ENCODE measurements around the gene TCP1.
A peak's percentile ranks its signal among the peaks of the same experiment; 100 is the strongest.

Gene TCP1

GRCh38 chr6:159790956-159791598 is 1.7 kb upstream of the TCP1 start:
- Histone ChIP-seq H3K9me3 (ENCODE audit: low read depth, low read length) (no peaks in the 10 kb centered on the region), H3K36me3 (ENCODE audit: insufficient read depth, low read length) (peaks cover 56% of the 10 kb centered on the region), H3K9ac (ENCODE audit: insufficient read length) (peak overlapping the region; percentile 92), H3K27ac (no peak overlapping the region), H3K4me3 (peak overlapping the region; percentile 89)
- DNase-seq (ENCODE audit: low read depth, low spot score): no peak
- TF ChIP-seq EZH2 (IDR thresholded peaks at IDR 0.05): no peak
- no peak for TF ChIP-seq FOXP2 (optimal IDR thresholded peaks at IDR 0.05; ENCODE audit: control extremely low read depth, extremely low read length, insufficient read depth)
- no peak for TF ChIP-seq POLR2AphosphoS5 (IDR thresholded peaks at IDR 0.05; ENCODE audit: borderline replicate concordance, low read depth, low read length)

GRCh38 chr6:159790149-159790955 is 950 bp upstream of the TCP1 start, which contains the start of gene MRPL18:
Gene MRPL18, plus strand, starts transcription at chr6:159790467. Its CDS starts 121 bp downstream, at chr6:159790588.
- H3K4me3 ChIP-seq: peak within 1 kb of the TSS; percentile 89
- peak within 1 kb of the TSS; percentile 90 for H3K27ac ChIP-seq
- no peak for TF ChIP-seq EZH2 (IDR thresholded peaks at IDR 0.05)
- TF ChIP-seq FOXP2 (optimal IDR thresholded peaks at IDR 0.05; ENCODE audit: control extremely low read depth, extremely low read length, insufficient read depth): peak; percentile 54
- TF ChIP-seq POLR2AphosphoS5 (IDR thresholded peaks at IDR 0.05; ENCODE audit: borderline replicate concordance, low read depth, low read length): peak; percentile 83
- peak; percentile 86 for DNase-seq (ENCODE audit: low read depth, low spot score)
- H3K9ac ChIP-seq (ENCODE audit: insufficient read length): peak within 1 kb of the TSS; percentile 99
- H3K36me3 ChIP-seq (ENCODE audit: insufficient read depth, low read length): peaks cover 57% of the 10 kb centered on the region
- H3K9me3 ChIP-seq (ENCODE audit: low read depth, low read length): no peaks in the 10 kb centered on the region

- Histone ChIP-seq H3K36me3 (ENCODE audit: insufficient read depth, low read length) (peaks cover 64% of the 10 kb centered on the region), H3K9ac (ENCODE audit: insufficient read length) (peak overlapping the region; percentile 99), H3K4me3 (peak overlapping the region; percentile 89), H3K27ac (peak overlapping the region; percentile 54; the same call in 1 of the 2 replicates), H3K9me3 (ENCODE audit: low read depth, low read length) (no peaks in the 10 kb centered on the region)
- DNase-seq (ENCODE audit: low read depth, low spot score): no peak
- TF ChIP-seq POLR2AphosphoS5 (IDR thresholded peaks at IDR 0.05; ENCODE audit: borderline replicate concordance, low read depth, low read length) (no peak), EZH2 (IDR thresholded peaks at IDR 0.05) (no peak), FOXP2 (optimal IDR thresholded peaks at IDR 0.05; ENCODE audit: control extremely low read depth, extremely low read length, insufficient read depth) (no peak)
These were observed 537 bp downstream of the TCP1 start for GRCh38 chr6:159788753-159789376.

GRCh38 chr6:159788276-159788675 is 1.1 kb downstream of the TCP1 start:
- Histone ChIP-seq H3K36me3 (ENCODE audit: insufficient read depth, low read length) (peaks cover 66% of the 10 kb centered on the region), H3K27ac (no peak overlapping the region), H3K4me3 (peak overlapping the region; percentile 89), H3K9me3 (ENCODE audit: low read depth, low read length) (no peaks in the 10 kb centered on the region), H3K9ac (ENCODE audit: insufficient read length) (peak overlapping the region; percentile 99)
- no peak for TF ChIP-seq EZH2 (IDR thresholded peaks at IDR 0.05)
- no peak for TF ChIP-seq POLR2AphosphoS5 (IDR thresholded peaks at IDR 0.05; ENCODE audit: borderline replicate concordance, low read depth, low read length)
- no peak for TF ChIP-seq FOXP2 (optimal IDR thresholded peaks at IDR 0.05; ENCODE audit: control extremely low read depth, extremely low read length, insufficient read depth)
- no peak for DNase-seq (ENCODE audit: low read depth, low spot score)

- no peak for DNase-seq (ENCODE audit: low read depth, low spot score)
- TF ChIP-seq POLR2AphosphoS5 (IDR thresholded peaks at IDR 0.05; ENCODE audit: borderline replicate concordance, low read depth, low read length): peak; percentile 43
- no peak for TF ChIP-seq FOXP2 (optimal IDR thresholded peaks at IDR 0.05; ENCODE audit: control extremely low read depth, extremely low read length, insufficient read depth)
- peaks cover 100% of the 10 kb centered on the region for H3K36me3 ChIP-seq (ENCODE audit: insufficient read depth, low read length)
These were observed 10.8 kb downstream of the TCP1 start for GRCh38 chr6:159778542-159779103.

GRCh38 chr6:159778131-159778530 is 11.3 kb downstream of the TCP1 start:
- H3K9ac ChIP-seq (ENCODE audit: insufficient read length): no peak overlapping the region
- no peak overlapping the region for H3K4me3 ChIP-seq
- H3K36me3 ChIP-seq (ENCODE audit: insufficient read depth, low read length): peaks cover 100% of the 10 kb centered on the region
- DNase-seq (ENCODE audit: low read depth, low spot score): no peak
- no peaks in the 10 kb centered on the region for H3K9me3 ChIP-seq (ENCODE audit: low read depth, low read length)
- peak overlapping the region; percentile 56; the same call in 1 of the 2 replicates for H3K27ac ChIP-seq
- TF ChIP-seq POLR2AphosphoS5 (IDR thresholded peaks at IDR 0.05; ENCODE audit: borderline replicate concordance, low read depth, low read length) (no peak), FOXP2 (optimal IDR thresholded peaks at IDR 0.05; ENCODE audit: control extremely low read depth, extremely low read length, insufficient read depth) (no peak)

More at GRCh38 chr6:159778542-159779103, 10.8 kb downstream of the TCP1 start:
- Histone ChIP-seq H3K27ac (peak overlapping the region; percentile 56), H3K4me3 (no peak overlapping the region), H3K9ac (ENCODE audit: insufficient read length) (no peak overlapping the region), H3K9me3 (ENCODE audit: low read depth, low read length) (no peaks in the 10 kb centered on the region)

GRCh38 chr6:159777240-159777904 is 12.0 kb downstream of the TCP1 start:
- Histone ChIP-seq H3K9ac (ENCODE audit: insufficient read length) (no peak overlapping the region), H3K36me3 (ENCODE audit: insufficient read depth, low read length) (peaks cover 100% of the 10 kb centered on the region), H3K4me3 (no peak overlapping the region), H3K9me3 (ENCODE audit: low read depth, low read length) (no peaks in the 10 kb centered on the region), H3K27ac (peak overlapping the region; percentile 38; the same call in 1 of the 2 replicates)
- DNase-seq (ENCODE audit: low read depth, low spot score): no peak
- TF ChIP-seq EZH2 (IDR thresholded peaks at IDR 0.05): no peak
- peak; percentile 30; the same call in 1 of the 2 replicates for TF ChIP-seq POLR2AphosphoS5 (IDR thresholded peaks at IDR 0.05; ENCODE audit: borderline replicate concordance, low read depth, low read length)
